Gastroesophageal sphincter (tissue), 3 donors: ENCODE results near the gene THBS3.

Experiments used
- POLR2A ChIP-seq, 2 donors: fragments of 450-650 bp; IDR thresholded peaks; one replicate each; pipeline ENCODE4 v1.6.1; 2017; ENCODE audit warnings: antibody characterized with exemption in 2 of 2, mild to moderate bottlenecking in 2 of 2, moderate library complexity in 1 of 2
- TF ChIP-seq, protein P1 (sequence below), 4 experiments: fragments of 200-600 bp in 2 of 4; fragments of 450-650 bp in 2 of 4; sonication (generic) in 1 of 4; IDR thresholded peaks; one replicate each; pipeline ENCODE4 v1.5.1; 2017 to 2019; ENCODE audit warnings: antibody characterized with exemption in 4 of 4, mild to moderate bottlenecking in 2 of 4, moderate library complexity in 2 of 4

DNA sequence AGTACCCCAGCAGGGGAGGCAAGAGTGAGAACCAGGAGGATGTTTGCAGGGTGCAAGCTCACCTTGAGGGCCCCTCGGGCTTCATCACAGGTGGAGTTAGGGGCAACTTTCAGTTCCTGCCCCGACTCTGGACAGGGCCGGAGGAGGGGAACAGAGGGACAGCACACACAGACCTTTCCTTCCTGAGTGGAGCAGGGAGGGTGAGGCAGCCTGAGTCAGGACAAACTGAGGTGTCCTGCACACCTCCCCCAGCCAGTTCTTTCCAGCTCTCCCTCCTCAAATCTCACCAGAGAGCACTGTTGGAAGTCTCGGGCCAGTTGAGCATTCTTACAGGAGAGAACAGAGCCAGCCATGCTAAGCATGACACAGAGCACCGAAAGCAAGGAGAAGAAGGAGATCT is 46.1 kb upstream of the THBS3 start:
- TF ChIP-seq POLR2A (IDR thresholded peaks at IDR 0.05) = no peak
- TF ChIP-seq, protein P1, sequence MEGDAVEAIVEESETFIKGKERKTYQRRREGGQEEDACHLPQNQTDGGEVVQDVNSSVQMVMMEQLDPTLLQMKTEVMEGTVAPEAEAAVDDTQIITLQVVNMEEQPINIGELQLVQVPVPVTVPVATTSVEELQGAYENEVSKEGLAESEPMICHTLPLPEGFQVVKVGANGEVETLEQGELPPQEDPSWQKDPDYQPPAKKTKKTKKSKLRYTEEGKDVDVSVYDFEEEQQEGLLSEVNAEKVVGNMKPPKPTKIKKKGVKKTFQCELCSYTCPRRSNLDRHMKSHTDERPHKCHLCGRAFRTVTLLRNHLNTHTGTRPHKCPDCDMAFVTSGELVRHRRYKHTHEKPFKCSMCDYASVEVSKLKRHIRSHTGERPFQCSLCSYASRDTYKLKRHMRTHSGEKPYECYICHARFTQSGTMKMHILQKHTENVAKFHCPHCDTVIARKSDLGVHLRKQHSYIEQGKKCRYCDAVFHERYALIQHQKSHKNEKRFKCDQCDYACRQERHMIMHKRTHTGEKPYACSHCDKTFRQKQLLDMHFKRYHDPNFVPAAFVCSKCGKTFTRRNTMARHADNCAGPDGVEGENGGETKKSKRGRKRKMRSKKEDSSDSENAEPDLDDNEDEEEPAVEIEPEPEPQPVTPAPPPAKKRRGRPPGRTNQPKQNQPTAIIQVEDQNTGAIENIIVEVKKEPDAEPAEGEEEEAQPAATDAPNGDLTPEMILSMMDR (IDR thresholded peaks at IDR 0.05) = no peak
